HCEC 1CT (cell line): Measurements from ENCODE around the gene TNFRSF19.
A peak's percentile ranks its signal among the peaks of the same experiment; 100 is the strongest.

ENCODE experiments used
- DNase-seq: peaks from one replicate; pipeline ENCODE4 v3.0.0-alpha.2; 2017

Gene TNFRSF19

DNA sequence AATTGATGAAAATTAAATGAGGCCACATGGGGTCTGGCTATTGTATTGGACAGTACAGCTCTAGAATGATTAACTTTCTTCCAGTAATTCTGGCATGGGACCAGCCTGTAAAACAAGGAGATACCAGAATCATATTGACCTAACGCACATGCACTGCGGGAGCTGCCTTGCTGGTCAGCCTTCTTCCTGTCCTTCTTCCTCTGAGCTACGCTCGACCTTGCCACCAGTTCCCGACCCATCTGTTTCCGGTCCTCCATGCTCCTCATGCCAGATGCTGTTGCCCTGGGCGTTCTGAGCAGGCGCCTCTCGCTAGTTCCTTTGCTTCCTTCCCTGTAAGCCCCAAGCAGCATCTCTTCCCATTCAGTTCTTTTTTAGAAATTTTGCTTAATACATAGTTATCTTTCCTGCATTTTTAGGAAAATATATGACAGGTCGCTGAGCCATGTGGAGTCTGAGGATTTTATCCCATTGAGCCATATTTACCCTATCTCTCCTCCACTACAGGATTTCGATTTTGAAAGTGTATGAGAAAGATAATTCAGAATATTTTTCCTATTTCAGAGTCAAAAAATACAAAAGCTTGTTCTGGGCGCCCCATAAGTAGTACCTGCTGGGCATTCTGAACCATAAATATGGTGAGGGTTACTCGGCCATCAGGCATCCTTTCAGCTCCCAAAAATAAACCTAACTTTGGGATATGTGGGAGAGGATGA is 38.6 kb downstream of the TNFRSF19 start:
- no peak for DNase-seq

DNA sequence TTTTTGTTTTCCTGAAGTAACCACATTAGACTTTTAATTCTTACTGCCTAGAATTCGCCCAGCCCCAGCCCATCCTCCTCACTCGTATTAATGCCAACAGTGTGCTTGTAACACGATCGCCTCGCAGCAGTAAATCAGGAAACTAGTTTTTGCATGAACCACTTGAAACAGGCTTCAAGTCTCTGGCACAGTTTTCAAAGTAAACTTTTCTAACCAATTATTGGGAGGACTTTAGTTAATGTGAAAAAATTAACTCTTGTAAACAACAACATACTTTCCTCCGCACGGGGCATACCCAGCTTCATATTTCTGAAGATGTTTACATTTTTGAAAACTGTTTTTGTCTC is 39.2 kb downstream of the TNFRSF19 start:
- peak; percentile 24 for DNase-seq

DNA sequence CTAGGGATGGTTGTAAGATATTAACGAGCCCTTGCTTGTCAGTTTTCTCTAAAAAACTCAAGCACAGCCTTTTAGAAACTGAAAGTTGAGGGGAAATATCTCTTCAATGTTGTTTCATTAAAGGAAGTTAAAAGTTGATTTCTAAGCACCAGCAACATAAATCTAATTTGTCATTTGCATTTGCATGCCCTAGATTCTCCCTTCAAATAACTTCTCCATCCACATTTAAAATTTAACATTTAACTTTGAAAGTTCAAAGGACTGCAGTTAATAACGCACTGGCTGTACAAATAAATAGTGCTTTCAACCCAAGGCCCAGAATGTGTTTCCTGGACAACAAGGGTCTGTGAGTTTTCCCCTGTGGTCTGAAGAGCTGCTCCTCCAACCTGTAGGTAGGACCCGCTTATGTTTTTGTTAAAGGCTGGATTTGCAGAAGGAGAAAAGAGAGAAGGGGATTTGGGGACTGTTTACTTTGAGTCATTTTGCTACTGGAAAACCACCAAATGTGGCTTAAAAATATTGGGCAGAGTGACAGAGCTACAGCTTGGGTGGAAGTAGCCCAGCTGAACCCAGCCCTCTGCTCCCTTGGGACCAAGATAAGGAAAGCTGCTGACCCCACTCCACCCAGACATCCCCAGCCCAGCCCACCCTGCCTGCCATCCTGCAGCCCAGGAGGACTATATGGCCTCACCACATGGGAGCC is 39.8 kb downstream of the TNFRSF19 start:
- no peak for DNase-seq

DNA sequence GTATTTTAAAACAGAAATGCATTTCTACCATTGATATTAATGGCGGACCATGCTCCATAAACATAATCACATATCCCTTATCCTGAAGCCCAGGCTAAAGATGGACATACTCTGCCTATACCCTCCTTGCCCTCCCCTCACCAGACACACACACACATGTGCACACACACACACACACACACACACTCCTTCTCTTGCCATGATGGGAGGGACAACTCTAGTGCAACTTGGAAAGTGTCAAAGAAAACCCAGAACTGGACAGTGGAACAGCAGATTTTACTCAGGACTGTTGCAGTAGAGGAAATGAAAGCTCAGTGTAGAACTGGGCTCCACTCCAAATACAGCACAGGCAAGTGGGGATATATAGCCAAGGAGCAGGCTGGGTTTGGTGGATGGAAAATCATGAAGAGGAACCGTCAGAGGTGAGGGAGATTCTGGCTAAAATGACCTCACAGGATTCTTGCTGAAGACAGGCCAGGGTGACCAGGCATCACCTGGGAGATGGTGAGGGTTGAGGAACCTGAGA is 40.8 kb downstream of the TNFRSF19 start:
- no peak for DNase-seq

DNA sequence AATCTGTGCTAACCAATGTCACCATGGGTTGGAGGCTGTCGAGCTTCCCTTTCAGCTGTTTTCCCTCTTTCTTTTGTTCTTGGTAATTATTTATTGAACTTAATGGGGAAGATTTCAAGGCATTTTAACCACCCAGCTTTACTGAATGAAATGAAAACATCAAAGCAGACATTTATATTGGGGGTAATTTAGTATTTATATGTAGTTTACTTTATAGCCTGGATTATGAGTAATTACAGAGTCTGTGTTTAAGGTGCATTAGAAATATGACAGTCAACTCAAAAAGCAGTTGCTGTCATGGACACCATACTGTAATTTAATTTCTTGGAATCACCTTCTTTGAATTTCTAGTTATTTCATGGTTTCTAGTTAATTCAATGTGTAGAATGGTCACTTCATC is 42.0 kb downstream of the TNFRSF19 start:
- DNase-seq = no peak

DNA sequence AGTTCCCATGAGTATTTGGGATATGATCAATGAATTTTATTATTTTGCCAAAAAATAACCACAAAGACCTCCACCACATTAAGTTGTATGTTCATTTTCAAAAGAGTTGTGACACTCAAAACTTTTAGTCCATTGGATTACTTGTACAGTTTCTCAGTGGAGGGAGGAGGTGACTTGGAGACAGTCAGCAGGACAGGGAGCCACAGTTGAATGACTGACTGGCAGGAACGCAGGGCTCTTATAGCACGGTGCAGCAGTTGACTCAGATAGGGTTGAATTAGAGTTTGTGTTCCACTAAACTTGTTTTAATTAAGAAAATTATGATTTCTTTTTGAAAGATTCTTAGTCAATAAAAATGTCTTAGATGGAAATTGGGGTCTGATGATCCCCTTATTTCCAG is 42.5 kb downstream of the TNFRSF19 start:
- DNase-seq = no peak

DNA sequence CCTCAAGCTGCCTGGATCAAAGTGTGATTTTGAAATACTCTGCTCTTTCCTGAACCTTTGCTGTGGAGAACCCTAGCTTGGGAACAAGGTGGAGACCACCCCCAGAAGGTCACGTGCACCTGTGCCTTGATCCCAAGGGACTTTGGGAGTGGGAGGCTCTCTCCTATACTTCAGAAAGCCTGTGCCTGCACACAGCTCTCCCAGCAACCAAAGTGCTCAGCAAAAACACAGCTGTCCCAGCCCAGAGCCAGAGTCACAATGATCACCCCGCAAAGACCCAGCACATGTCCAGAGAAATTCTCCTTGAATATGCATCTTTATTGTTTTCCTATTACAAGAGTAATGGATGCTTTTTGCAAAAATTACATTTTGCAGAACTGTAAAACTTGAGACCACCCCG is 43.4 kb downstream of the TNFRSF19 start:
- no peak for DNase-seq

DNA sequence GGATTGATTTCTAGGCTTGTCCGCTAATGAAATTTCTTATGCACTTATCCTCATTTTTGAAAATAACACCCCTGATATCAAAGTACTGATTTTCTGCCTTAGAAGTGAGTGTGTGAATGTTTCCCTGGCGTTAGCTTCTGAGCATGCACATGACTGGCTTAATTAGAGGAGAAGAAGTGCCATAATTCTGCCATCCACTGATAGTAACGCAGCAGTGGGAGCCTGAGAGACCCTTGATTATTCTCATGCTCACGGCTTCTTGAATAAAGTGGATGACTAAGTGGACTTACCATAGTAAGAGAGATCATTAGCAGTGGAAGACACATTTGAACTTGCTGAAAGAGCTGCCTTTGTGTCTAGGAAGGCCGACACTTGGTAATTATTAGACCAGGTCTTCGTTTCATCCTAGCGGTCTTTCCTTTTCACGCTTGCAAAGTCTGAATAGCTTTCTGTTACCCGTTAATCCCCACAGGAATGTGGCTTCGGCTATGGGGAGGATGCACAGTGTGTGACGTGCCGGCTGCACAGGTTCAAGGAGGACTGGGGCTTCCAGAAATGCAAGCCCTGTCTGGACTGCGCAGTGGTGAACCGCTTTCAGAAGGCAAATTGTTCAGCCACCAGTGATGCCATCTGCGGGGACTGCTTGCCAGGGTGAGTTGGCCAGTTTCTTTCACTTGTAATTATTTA is 45.3 kb downstream of the TNFRSF19 start:
- DNase-seq = no peak

DNA sequence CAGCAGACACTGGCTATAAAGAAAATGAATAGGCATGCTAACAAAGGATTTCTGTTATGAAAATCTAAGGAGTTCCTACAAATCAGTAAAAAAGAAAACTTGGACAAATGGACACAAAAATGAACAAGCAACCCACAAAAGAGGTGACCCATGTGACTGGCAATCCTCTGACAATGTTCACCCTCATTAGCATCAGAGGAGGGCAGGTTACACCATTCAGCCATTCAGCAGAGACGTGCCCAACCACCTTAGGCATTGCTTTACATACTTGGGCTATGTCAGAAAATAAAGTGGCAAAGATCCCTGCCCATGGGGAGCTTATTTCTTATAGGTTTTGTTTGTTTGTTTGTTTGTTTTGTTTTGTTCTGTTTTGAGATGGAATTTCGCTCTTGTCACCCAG is 46.0 kb downstream of the TNFRSF19 start:
- no peak for DNase-seq

DNA sequence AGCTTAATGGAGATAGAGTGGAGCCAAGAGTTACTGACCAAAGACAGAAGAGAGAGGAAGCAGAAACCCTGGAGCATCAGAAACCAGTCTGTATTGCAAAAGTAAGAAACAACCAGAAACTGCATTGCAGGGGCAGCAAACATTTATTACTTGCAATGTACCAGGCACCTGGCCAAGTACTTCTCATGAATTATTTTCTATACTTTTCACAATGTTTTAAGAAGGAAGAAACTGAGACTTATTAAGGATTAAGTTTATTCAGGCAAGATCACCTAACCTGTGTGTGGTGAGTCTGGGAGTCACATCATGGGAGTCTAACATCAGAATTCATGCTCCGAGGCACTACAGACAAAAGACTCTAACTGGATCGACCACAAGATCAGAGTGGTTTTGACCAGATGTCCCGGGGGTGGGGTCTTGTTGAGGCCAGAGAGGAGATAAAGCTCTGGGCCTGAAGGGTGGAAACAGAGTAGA is 47.4 kb downstream of the TNFRSF19 start:
- no peak for DNase-seq

DNA sequence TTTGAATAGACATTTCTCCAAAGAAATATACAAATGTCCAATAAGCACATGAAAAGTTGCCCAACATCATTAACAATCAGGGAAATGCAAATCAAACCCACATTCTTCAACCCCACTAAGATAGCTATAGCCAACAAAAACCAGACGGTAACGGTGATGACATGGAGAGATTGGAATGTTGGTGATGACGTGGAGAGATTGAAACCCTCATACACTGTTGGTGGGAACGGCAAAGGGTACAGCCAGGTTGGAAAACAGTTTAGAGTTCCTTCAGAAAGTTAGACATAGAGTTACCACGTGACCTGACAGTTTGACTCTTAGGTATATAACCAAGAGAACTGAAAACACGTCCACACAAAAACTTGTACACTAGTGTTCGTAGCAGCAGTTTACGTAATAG is 48.1 kb downstream of the TNFRSF19 start:
- DNase-seq = peak; percentile 90

DNA sequence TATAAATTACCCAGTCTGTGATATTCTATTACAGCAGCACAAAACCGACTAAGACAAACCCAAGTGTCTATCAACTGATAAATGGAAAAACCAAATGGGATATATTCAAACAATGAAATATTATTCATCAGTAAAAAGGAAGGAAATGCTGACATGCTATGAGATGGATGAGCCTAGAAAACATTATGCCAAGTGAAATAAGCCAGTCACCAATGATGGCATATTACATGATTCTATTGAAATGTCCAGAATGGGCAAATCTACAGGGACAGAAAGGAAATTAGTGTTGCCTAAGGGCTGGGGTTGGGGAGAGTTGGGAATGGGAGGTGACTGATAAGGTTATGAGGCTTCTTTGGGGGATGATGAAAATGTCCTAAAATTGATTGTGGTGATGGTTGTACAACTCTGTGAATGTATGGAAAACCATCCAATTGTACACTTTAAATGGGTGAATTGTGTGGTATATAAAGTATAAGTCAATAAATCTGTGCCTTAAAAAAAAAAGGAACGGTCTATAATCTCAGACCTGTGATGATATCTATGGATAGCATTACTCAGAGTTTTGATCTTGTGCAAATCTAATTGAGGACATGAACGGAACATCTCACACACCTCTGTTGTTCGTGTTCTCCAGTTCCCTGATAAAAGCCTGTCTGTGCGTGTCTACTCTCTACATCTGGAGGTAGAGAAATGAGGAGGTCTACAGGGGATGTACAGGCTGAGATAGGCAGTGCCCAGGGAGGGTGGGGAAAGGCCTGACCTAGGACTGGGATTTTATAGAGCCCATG is 49.0 kb downstream of the TNFRSF19 start:
- no peak for DNase-seq

DNA sequence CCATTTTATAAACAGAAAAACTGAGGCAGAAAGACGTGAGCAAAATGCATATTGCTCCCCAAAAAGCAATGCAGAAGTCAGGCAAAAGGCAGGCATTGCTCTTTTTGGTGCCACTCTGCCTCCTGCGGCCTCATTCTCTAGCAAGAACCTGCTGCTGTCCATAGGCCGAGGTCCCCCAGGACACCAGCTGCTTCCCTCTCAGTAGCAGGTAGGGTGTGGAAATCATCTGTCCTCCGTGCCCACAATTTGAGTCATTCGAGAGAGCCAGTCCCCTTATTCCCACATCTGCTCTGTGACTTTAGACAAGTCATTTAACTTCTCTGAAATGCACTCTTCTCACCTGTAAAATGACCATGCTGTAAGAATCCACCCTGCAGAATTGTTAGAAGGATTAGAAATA is 50.0 kb downstream of the TNFRSF19 start:
- no peak for DNase-seq

DNA sequence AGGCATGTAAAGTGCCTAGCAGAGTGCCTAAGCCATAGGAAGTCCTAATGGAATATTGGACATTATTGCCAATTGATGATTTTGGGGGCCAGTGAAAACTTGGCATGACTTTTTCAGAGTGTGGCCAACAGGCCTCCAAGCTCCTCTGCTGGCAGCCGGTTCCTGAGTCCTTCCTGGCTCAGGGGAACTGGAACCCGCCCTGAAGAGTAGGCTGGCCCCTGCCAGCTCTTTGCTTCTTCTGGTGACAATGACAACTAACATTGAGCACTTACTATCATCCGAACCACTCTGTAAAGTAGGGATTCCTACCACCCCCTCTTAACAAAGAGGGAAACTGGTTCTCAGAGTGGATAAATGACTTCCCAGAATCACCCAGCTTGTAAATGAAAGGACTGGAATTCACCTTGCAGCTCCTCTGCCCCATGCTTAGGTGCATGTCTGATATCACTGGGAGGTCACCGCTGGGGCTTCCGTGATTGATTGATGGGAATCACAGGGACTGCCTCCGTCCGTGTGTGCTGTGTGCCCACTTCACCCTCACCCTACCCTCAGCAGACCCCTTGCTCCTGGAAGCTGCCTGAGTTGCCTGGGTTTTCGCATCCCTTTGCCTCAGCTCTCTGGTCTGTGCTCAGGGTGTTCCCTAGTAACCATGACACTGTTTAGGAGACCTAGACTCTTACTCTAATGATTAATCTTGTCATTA is 50.6 kb downstream of the TNFRSF19 start:
- DNase-seq = no peak

DNA sequence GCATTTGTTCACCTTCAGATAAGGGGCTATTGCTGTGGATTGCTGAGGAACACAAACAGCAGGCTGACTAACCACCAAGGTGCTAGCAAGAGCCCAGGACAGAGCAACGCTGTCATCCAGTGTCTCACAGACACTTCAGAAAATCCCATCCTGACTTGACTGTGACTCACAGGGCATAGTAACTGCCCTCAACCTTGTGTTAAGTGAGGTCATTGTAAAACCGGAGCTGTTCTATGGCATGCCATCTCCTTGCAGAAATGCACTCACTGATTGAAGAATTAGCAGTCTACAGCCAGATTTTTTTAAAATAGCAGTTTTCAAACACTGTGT is 51.1 kb downstream of the TNFRSF19 start:
- DNase-seq = peak; percentile 83

DNA sequence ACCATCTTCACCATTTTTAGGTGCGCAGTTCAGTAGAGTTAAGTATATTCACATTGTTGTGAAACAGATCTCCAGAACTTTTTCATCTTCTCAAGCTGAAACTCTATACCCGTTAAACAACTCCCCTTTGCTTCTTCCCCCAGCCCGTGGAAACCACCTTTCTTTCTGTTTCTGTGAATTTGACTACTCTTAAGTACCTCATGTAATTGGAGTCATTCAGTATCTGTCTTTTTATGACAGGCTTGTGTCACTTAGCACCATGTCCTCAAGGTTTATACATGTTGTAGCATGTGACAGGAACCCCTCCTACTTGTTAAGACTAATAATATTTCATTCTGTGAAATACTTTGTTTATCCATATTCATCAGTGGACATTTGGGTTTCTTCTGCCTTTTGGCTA is 52.8 kb downstream of the TNFRSF19 start:
- no peak for DNase-seq

DNA sequence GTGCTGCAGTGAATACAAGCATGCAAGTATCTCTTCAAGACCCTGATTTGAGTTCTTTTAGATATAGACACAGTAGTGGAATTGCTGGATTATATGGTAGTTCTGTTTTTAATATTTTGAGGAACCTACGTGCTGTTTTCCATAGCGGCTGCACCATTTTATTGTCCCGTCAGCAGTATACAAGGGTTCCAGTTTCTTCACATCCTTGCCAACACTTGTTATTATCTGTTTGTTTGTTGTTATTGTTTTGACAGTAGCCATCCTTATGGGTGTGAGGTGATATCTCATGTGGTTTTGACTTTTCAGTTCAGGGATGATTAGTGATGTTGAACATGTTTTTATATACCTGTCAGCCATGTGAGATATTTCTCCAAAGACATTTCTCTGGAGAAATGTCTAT is 53.2 kb downstream of the TNFRSF19 start:
- no peak for DNase-seq

DNA sequence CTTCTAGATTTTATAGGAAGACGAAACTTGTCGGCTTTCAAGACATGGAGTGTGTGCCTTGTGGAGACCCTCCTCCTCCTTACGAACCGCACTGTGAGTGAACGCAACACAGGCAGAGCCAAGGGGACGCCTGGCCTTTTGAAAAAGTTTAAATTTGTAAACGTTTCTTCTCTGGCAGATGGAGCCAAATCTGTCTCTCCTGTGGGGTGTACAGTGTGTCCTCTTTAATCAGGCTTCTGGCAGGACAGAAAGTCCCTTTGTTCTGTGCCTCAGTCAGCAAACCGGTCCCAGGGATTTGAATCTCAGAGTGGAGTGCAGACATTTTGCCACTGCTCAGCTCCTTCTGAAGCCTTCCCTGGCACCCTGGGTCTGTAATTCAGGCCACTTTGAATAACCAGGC is 56.5 kb downstream of the TNFRSF19 start:
- no peak for DNase-seq

DNA sequence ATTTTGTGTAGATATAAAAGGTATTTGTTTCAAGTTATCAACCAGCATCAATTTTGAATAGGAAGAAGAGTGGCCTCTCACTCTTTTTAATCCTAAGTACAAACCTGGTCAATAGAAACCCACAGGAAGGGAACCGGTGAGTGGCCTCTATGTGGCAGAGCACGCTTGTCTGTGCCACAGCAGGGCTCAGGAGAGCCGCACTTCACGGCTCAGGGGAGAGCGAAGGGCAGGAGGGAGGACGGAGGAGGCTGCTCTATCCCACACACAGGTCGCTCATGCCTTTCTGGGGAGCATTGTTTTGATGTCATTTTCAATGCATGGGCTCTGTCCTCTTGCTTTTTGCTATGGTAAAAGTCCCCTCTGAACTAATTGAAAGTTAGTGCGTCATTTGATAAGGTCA is 57.2 kb downstream of the TNFRSF19 start:
- DNase-seq = no peak

DNA sequence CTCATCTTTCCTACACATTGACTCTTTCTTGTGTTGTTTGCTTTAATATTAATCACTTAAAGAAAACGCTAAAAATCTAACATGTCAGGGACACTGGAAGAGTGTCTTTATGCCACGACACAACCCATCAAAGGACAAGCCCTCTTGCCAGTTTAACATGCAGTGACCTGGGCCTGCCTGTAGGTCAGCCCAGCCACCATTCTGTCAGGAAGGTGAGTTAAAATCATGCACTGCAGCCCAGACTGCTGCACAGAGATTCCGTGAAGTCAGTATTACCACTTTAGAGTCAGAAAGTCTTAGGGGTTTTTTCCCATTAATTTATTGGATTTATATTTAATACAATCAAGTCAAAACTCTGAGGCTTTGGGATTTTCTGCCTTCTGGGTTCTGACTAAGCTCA is 58.0 kb downstream of the TNFRSF19 start:
- no peak for DNase-seq

DNA sequence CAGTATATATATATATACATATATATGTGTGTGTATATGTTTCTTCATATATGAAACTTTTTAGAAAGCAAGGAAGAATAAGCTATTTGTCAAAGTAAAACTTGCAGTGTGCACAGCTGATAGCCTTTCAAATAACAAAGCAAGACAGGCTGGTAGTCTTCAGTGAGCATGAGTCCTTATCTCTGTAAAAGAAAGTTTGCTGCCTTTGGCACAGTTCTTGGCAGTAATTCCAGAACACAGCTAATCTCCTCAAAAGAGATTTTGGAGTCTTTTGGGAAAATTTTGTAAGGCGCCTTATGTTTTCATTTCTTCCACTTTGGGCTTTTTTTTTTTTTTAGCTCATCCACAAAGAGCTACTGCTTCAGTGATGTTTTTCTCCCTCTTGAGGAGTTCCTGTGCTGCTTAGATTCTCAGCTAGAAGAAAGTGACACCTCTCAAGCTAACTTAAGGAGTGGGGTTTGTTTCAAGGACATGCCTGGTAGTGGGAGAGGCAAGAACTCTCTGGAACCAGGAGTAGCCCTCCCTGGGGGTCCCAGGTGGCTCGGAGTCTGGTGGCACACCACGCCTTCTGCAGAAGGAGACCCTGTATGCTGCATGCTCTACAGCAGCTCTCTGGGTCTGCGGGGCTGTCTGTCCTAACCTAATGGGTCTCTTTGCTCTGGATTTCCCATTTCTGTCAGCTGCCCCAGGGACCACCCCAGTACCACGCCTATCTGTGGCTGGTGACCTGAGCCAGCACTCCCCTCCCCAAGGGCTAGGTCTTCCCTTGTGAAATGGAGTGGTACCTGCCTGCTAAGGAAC is 58.8 kb downstream of the TNFRSF19 start:
- no peak for DNase-seq
